ENCODE data around the gene PWWP2B.

Gene PWWP2B

GRCh38 chr10:132397036-132397541, at the start of gene PWWP2B:
Gene PWWP2B, plus strand, starts transcription at chr10:132397200. Its CDS starts 27 bp downstream, at chr10:132397227.
- DNase-seq (ENCODE audit: low read depth in 2 of 2), result peak in 1 of 2 donors; percentile 43
- peak within 1 kb of the TSS; percentile 62 to 63 for H3K4me3 ChIP-seq (replicated peaks in 1 of 2; ENCODE audit: low read depth in 2 of 2, low read length in 2 of 2)
- no peak for TF ChIP-seq CTCF (IDR thresholded peaks at IDR 0.05; ENCODE audit: low read depth, low read length)

GRCh38 chr10:132347211-132347930, 49.6 kb upstream of the PWWP2B start:
- TF ChIP-seq CTCF (IDR thresholded peaks at IDR 0.05; ENCODE audit: low read depth, low read length), result no peak
- no peak for DNase-seq (ENCODE audit: low read depth in 2 of 2)

DNA sequence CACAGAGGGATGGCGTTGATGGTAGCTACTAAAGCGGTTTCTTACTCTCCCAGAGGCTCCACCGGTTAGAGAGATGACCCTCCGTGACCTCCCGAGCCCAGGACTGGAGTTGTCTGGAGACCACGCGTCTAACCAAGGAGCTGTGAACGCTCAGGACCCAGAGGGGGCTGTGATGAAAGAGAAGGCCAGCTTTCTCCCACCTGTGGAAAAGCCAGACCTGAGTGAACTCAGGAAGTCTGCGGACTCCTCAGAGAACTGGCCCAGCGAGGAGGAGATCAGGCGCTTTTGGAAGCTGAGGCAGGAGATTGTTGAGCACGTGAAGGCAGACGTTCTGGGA, 49.1 kb upstream of the PWWP2B start:
- no peak for TF ChIP-seq CTCF (IDR thresholded peaks at IDR 0.05; ENCODE audit: low read depth, low read length)
- H3K4me3 ChIP-seq (replicated peaks in 1 of 2; ENCODE audit: low read depth in 2 of 2, low read length in 2 of 2), result no peak overlapping the region

More at GRCh38 chr10:132347211-132347930, 49.6 kb upstream of the PWWP2B start:
- no peak overlapping the region for H3K4me3 ChIP-seq (replicated peaks in 1 of 2; ENCODE audit: low read depth in 2 of 2, low read length in 2 of 2)

DNA sequence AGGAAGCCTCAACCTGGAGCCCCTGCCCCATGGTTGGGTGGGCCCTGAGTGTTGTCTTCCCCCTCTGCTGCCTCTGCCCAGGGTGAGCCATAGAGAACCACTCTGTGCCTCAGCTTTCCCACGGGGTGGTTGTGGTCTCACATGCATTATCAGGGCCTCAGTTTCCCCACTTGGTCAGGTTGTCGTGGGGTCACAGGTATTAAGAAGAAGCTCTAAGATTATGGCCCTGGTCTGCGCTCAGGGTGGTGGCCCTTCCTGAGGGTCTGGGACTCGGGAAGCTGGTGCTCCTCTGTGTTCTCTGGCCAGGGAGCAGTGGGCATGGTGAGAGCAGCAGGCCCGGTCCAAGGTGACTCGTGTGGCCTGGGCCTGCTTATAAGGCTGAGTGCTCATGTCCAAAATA, 47.2 kb upstream of the PWWP2B start:
- no peak for TF ChIP-seq CTCF (IDR thresholded peaks at IDR 0.05; ENCODE audit: low read depth, low read length)
- no peak for DNase-seq (ENCODE audit: low read depth in 2 of 2)
- no peak overlapping the region for H3K4me3 ChIP-seq (replicated peaks in 1 of 2; ENCODE audit: low read depth in 2 of 2, low read length in 2 of 2)

More for the DNA sequence above, 49.1 kb upstream of the PWWP2B start:
- DNase-seq (ENCODE audit: low read depth in 2 of 2), result no peak

GRCh38 chr10:132350391-132350790, 46.6 kb upstream of the PWWP2B start:
- H3K4me3 ChIP-seq (replicated peaks in 1 of 2; ENCODE audit: low read depth in 2 of 2, low read length in 2 of 2), result no peak overlapping the region
- no peak for DNase-seq (ENCODE audit: low read depth in 2 of 2)
- TF ChIP-seq CTCF (IDR thresholded peaks at IDR 0.05; ENCODE audit: low read depth, low read length), result no peak

GRCh38 chr10:132350946-132351345, 46.1 kb upstream of the PWWP2B start:
- no peak for DNase-seq (ENCODE audit: low read depth in 2 of 2)
- no peak for TF ChIP-seq CTCF (IDR thresholded peaks at IDR 0.05; ENCODE audit: low read depth, low read length)
- no peak overlapping the region for H3K4me3 ChIP-seq (replicated peaks in 1 of 2; ENCODE audit: low read depth in 2 of 2, low read length in 2 of 2)

Data from cardiac fibroblast (primary cell).